ENCODE results near the gene TDRD3. TPM values are rescaled to one million over a fixed set of nuclear protein-coding genes. Genes with fewer than 3 reads are reported as not detected.

Gene TDRD3
- 84.7 TPM for total RNA-seq

DNA sequence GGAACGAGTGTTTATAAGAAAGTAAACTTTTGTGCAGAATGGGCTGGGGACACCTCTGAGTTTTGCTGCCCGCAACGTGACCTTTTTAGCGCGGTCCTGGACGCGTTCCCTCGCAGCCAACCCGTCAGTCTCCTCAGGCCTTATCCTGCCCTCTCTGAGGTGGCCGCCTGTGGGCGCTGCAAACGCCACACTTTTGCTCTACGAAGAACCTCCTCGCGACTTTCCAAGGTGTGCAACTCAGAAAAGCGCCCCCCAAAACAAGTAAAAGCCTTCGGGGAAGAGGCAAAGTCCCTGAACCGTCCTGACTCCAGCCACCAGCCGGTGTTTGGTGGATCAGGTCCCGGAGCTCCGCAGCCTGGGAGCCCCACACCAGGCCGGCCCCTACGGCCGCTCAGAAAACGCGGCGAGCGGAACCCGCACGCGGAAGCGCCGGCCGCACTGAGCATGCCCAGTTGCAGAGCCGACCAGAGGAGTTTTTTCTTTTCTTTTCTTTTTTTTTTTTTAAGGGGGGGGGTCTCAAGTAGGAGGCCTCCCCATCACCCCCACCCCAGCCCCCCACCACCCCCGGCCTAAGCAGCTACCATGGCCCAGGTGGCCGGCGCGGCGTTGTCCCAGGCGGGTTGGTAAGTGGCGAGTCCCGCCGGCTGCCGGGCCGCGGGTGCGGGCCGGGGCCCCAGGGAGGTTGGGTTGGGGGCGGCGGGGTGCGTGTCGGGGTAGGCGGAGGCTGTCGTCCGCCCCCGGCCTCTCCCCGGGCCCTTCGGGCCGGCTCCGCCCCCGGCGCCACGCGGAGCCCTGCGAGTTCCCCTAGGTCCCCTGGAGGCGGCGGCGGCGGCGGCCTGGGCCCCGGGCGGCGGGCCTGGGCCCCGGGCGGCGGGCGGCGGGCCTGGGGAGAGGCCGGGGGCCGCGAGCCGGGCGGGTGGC is at the start of gene TDRD3:
Gene TDRD3, plus strand, starts transcription at position 438 of the 921 bp plus-strand sequence. Its CDS starts 145 bp downstream, at position 583.

Small RNAs within 50 kb of the gene (small RNA-seq; reads per million reads assigned to genes)
- gene RNA5SP31 = not detected

Other genes with a start within 250 kb of the TDRD3 start
- gene DIAPH3, start 233.3 kb upstream of the TDRD3 start, total RNA-seq = 11.3 TPM